Stimulated activated CD4-positive, alpha-beta T cell treated with anti-CD3 and anti-CD28 coated beads, Interleukin-4, amount 100 ng/mL, for 1 hour (primary cell): ENCODE measurements around the gene TMEM30A.

Source experiments
- DNase-seq: peaks from one replicate; pipeline ENCODE4 v3.0.0-alpha.2; 2020

The TMEM30A gene

GRCh38 chr6:75284632-75285282 is at the start of gene TMEM30A:
Gene TMEM30A (minus strand): TSS chr6:75284792. CDS start chr6:75284638, 154 bp downstream.
- DNase-seq, result peak; percentile 94

GRCh38 chr6:75333676-75334200 is 49.1 kb upstream of the TMEM30A start:
- no peak for DNase-seq

- DNase-seq, result no peak
Observed at GRCh38 chr6:75331151-75331550, 46.6 kb upstream of the TMEM30A start.

GRCh38 chr6:75329703-75330102 is 45.1 kb upstream of the TMEM30A start:
- DNase-seq, result no peak

- DNase-seq, result no peak
Observed at GRCh38 chr6:75327807-75328206, 43.2 kb upstream of the TMEM30A start.

- no peak for DNase-seq
Observed at GRCh38 chr6:75326557-75327258, 42.1 kb upstream of the TMEM30A start.

GRCh38 chr6:75318900-75319299 is 34.3 kb upstream of the TMEM30A start:
- no peak for DNase-seq

- DNase-seq, result no peak
Observed at GRCh38 chr6:75317503-75318206, 33.1 kb upstream of the TMEM30A start.

GRCh38 chr6:75315978-75316377 is 31.4 kb upstream of the TMEM30A start:
- DNase-seq, result no peak

GRCh38 chr6:75308250-75308988 is 23.8 kb upstream of the TMEM30A start:
- DNase-seq, result no peak

- no peak for DNase-seq
Observed at GRCh38 chr6:75307364-75308004, 22.9 kb upstream of the TMEM30A start.

- DNase-seq, result no peak
Observed at GRCh38 chr6:75306064-75306463, 21.5 kb upstream of the TMEM30A start.

- DNase-seq, result no peak
Observed at GRCh38 chr6:75305573-75305972, 21.0 kb upstream of the TMEM30A start.

- DNase-seq, result no peak
Observed at GRCh38 chr6:75302280-75302679, 17.7 kb upstream of the TMEM30A start.

GRCh38 chr6:75301537-75301936 is 16.9 kb upstream of the TMEM30A start:
- no peak for DNase-seq

- DNase-seq, result no peak
Observed at GRCh38 chr6:75301088-75301487, 16.5 kb upstream of the TMEM30A start.

- no peak for DNase-seq
Observed at GRCh38 chr6:75300531-75300855, 15.9 kb upstream of the TMEM30A start.

GRCh38 chr6:75299801-75300530 is 15.4 kb upstream of the TMEM30A start:
- DNase-seq, result no peak

GRCh38 chr6:75296811-75297779 is 12.5 kb upstream of the TMEM30A start:
- no peak for DNase-seq

- no peak for DNase-seq
Observed at GRCh38 chr6:75292555-75292954, 8.0 kb upstream of the TMEM30A start.

- no peak for DNase-seq
Observed at GRCh38 chr6:75291744-75292143, 7.2 kb upstream of the TMEM30A start.
